Stimulated activated CD4-positive, alpha-beta T cell treated with anti-CD3 and anti-CD28 coated beads, Interleukin-1b, Interleukin-23, amount 100 ng/mL, for 4 hours (primary cell): ENCODE results near the gene C2CD2.

Experiments used
- DNase-seq, 2 donors: peaks; one replicate each; pipeline ENCODE4 v3.0.0-alpha.2; 2020; ENCODE audit warnings: low read depth in 2 of 2

Gene C2CD2

GRCh38 chr21:41914358-41914757 lies 39.5 kb downstream of the C2CD2 start:
- no peak for DNase-seq

DNA sequence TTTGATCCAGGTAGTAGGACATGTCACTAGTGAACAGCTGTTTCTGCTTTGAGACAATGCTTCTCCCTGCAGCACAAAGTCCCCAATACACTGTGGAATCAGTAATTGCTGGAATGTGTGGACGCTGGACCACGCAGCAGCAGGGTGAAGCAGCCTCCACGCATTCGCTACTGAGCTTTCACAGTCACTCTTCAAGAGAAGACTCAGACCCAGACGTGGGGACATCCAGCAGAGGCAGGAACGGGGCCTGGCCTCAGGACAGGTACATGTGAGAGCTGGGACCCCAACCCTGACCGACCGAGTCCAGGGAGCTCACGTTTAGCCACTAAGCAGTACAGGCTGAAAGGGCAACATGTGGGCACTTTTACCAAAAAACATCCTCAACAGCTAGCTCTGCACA lies 40.6 kb downstream of the C2CD2 start:
- no peak for DNase-seq

GRCh38 chr21:41908829-41909228 lies 45.0 kb downstream of the C2CD2 start:
- DNase-seq, result no peak

- DNase-seq, result no peak
These were observed 46.1 kb downstream of the C2CD2 start for GRCh38 chr21:41907496-41908258.

- DNase-seq, result no peak
These were observed 47.0 kb downstream of the C2CD2 start for GRCh38 chr21:41906770-41907169.

DNA sequence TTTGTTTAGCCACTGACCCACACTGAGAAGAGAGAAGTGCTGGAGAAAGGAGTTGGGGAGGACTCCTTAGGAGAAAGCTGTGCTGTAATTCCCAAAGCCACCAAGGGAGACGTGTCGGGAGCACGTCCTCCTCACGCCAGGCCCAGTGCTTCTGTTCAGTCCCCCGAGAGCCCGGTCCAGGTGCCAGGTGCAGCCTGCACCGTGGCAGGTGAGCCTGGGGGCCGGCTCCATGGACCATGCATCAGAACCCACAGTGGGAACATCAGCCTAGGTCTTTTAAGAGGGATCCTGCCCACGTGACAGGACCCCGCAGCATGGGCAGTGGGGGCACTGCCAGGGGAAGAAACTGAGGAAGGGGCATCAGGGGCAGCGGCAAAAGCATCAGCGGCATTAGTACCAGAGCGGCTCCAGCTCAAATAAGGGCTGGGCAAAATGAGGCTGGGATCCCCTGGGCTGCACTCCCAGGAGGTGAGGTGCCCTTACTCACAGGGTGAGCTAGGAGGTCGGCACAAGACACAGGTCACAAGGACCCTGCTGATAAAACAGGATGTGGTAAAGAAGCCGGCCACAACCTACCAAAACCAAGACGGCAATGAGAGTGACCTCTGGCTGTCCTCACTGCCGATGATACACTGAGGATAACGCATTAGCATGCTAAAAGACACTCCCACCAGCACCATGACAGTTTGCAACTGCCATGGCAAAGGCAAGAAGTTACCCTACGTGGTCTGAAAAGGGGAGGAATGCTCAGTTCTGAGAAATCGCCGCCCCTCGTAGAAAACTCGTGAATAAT lies 50.1 kb downstream of the C2CD2 start:
- DNase-seq, result no peak

DNA sequence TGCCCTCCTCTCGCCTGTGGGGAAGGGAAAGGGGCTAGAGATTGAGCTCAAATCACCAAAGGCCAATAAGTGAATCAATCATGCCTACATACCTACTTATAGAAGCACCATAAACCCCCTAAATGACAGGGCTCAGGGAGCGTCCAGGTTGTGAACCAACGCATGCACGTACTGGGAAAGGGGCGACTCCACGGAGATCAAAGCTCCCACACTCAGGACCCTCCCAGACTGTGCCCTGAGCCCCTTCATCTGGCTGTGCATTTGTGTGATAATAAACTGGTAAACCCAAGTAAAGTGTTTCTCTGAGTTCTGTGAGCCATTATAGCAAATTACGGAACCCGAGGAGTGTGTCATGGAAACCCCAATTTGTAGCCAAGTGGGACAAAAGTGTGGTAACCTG lies 50.9 kb downstream of the C2CD2 start:
- DNase-seq, result no peak

DNA sequence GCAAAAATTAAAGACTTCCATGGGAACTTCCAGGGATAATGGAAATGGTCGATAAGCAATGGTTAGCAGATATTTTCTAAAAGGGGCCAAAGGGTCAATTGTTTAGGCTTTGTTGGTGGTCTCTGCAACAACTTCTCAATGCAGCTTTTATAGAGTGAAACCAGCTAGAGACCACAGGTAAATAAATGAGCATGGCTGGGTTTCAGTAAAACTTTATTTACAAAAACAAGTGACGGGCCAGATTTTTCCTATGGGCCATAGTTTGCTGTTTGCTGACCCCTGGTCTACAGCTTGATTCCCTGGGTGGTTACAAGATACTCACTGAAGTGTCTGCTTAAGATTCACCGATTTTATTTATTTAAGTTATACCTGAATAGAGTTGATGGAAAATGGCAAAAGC lies 52.0 kb downstream of the C2CD2 start:
- no peak for DNase-seq

DNA sequence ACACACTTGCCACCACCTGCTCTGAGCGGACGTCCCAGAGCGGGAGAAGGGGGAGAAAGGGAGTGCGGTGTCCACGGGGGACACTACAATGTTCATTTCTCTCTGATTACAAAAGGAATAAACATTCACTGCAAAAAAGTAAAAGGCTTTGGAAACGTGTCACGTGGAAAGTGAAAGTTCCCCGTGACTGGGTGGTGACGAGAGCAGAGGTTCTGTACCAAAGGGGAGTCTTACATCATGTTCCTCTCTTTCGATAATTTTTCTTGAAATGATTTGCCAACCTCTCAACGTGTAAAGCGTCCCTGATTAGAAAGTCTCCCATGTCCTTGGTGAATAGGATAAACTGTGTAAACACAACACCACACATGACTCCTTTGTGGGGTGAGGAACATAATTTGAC lies 52.7 kb downstream of the C2CD2 start:
- no peak for DNase-seq

DNA sequence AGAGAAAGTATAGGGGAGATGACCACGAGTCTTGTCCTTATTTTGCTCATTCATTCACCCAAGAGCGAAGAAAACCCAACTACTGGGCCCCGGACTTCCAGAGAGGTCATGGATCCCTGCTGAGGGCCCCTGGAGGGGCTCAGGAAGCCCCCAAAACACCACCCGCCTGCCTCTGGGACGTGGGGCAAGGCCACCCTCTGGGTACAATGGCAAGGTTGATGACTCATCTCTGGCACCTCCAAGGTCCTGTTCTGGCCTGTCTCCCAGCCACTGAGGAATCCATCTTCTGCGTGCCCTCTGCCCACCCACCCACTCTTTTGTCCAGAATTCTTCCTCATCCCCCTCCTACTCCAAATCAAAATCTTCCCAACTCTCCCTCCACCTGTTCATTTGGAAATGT lies 53.4 kb downstream of the C2CD2 start:
- DNase-seq, result no peak

DNA sequence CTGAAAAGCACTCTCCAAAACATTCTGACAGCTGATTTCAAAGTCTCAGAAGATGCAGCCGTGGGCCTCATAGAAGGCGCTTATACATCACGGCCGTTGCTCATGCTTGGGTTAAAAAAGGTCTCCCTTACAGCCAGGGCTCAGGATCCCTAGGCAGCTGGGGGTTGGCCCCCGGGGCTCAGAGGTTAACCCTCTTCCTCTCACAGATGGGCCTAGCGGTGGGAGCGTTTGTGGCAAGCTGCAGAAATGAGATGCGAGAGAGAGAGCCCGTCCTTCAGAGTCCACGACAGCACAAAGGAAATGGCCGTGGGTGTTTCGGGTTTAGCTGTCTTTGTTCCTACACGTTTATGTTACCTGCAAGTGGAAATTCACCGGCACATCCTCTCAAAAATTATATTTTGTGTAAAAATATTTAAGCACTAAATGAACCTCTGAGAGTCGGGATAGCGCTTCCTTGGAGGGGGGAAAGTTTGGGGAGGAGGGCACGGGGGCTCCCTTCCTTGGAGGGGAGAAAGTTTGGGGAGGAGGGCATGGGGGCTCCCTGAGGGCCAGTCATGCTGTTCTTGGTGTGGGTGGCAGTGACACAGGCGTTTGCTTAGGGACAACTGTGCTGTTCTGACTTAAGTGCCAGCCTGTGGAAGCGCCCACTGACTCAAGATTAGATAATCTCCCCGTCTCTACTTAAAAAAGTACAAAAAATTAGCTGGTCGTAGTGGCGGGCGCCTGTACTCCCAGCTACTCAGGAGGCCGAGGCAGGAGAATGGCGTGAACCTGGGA lies 54.2 kb downstream of the C2CD2 start:
- no peak for DNase-seq

DNA sequence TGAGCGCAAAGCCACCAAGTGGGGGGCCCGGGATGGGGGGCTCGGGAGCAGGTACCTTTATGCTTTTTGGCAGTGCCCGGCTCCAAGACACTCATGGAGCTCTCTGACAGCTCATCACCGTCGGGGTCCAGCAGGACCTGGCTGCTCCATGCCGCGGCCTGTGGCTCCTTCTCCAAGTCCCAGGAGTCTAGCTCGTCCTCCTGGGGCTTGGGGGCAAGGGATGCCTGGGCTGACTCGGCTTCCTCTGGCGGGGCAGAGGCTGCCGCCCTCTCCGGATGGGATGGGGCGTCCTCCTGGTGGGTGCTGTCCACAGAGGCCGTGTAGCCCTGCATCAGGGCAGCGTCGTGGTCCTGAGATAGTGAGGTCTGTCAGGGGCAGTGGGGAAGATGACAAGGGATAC lies 54.8 kb downstream of the C2CD2 start:
- no peak for DNase-seq

DNA sequence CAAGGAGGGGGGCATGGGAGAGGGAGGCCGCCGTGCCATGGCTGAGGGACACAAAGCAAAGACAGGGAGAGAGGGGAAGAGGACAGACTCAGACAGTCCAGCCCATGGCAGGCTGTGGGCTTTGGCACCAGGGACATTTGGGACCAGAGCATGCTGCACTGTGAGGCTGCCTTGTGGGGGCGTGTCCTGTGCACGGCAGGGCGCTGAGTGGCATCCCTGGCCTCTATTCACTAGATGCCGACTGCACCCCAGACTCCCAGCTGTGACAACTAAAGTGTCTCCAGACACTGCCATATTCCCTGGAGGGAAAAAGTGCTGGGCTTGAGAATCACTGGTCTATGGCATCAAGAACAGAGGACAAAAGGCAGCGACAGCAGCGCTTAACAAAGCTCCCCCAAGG lies 56.1 kb downstream of the C2CD2 start:
- DNase-seq, result no peak

GRCh38 chr21:41897047-41897669 lies 56.7 kb downstream of the C2CD2 start:
- DNase-seq, result no peak

- peak; percentile 33 to 41 for DNase-seq
These were observed 58.0 kb downstream of the C2CD2 start for GRCh38 chr21:41895643-41896493.

GRCh38 chr21:41894922-41895557 lies 58.8 kb downstream of the C2CD2 start:
- no peak for DNase-seq

DNA sequence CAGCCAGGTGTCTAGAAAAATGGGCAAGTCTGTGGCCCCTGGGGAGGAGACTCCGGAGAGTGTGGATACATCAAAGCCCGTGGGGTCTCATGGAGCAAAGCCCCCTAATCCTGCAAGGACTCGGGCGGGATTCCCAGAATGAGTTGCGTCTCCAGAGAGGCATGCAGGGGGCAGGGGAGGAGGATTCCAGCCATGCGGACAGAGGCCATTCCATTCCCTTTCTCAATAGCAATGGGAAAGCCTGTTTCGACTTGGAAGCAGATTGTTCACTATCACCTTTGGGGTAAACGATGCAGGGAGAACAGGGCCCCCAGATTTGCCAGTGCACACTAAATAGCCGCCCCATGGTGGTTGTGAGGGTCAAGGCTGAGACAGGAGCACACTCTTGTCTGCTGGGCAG lies 59.3 kb downstream of the C2CD2 start:
- DNase-seq, result no peak

- no peak for DNase-seq
These were observed 61.1 kb downstream of the C2CD2 start for GRCh38 chr21:41892726-41893125.

DNA sequence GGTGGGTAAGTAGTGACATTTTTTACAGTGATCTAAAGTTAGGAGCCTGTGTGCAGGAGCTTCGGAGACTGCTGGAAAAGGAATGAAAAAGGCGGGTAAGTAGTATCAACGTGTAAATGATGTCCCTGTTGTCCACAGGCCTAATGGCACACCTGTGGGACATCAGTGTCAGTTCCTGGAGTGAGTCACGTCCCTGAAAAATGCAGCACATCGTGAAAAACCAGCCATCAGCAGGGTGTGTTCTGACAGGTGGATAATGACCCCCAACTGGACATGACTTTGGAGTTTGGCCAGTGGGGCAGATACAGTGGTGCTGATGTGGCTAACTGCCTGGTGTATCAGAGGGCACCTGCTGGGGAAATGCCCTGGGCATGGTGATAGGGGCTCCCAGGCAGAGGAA lies 62.7 kb downstream of the C2CD2 start:
- DNase-seq, result no peak

- DNase-seq, result no peak
These were observed 63.5 kb downstream of the C2CD2 start for GRCh38 chr21:41890355-41890754.
